NCI-H524 treated with DMSO at 0.1 percent for 48 hours (cell line): ENCODE data around the gene KL.

Source experiments
- DNase-seq: peaks from one replicate; lab custom pipeline; 2025; lab: John Stamatoyannopoulos, UW

Gene KL

GRCh38 chr13:33016414-33017322, at the start of gene KL:
TSS of gene KL (plus strand) at chr13:33016423. CDS start at chr13:33016441, 18 bp downstream.
- DNase-seq: no peak

- DNase-seq: no peak
Observed at GRCh38 chr13:32967584-32968182, 48.5 kb upstream of the KL start.

GRCh38 chr13:32968316-32968715, 47.9 kb upstream of the KL start:
- no peak for DNase-seq

DNA sequence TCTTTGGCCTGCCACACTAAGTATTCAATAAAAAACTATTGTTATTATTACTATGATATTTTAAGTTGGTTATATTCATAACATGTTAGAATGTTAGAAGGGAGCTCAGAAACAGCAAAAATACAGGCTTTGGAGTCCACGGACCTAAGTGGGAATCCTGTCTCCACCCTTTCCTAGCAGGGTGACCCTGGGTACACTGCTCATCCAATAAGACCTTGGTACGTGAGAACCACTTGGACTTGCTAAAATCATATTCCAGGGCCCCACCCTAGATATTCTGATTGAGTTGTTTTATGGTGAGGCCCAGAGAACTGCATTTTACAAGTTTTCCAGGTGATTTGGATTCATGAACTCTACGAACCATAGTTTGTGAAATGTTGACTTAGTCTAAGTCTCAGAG, 47.4 kb upstream of the KL start:
- no peak for DNase-seq

- no peak for DNase-seq
Observed at GRCh38 chr13:32969516-32969941, 46.7 kb upstream of the KL start.

DNA sequence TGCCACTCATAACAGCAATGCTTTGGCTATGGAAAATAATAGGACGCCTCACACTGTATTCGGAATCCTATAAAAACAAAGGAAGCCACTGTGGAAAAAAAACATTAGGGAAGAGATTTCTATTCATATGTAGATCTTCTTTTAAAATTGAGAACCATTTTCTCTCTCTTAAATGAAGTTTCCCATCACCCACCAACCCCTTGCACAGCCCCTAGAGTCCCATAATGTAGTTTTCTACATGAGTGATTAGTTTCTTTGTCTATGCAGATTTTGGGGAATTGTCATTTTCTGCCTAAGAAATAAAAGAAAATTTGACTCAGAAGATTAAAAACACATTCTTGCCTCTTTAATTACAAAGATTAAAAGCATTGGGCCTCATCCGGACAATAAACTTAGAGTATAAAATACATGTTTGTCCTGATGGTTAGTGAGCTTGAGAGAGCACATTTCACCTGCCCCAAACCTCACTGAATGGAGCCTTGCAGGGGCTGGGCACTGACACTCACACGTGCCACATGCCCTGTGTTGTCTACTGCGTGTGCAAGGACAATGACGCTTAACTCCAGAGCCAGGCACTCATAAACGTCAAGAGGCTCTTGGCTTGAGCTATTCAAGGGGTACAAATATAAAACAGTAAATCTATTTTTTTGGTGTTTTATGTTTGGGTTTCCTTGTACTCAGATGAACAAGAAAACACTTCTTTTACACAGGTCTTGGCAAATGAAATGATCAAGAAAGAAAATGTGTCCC, 40.0 kb upstream of the KL start:
- no peak for DNase-seq

GRCh38 chr13:32976912-32977311, 39.3 kb upstream of the KL start:
- no peak for DNase-seq

- no peak for DNase-seq
Observed at GRCh38 chr13:32977321-32977720, 38.9 kb upstream of the KL start.

GRCh38 chr13:32978278-32978677, 37.9 kb upstream of the KL start:
- DNase-seq: no peak

- no peak for DNase-seq
Observed at GRCh38 chr13:32983058-32983457, 33.2 kb upstream of the KL start.

DNA sequence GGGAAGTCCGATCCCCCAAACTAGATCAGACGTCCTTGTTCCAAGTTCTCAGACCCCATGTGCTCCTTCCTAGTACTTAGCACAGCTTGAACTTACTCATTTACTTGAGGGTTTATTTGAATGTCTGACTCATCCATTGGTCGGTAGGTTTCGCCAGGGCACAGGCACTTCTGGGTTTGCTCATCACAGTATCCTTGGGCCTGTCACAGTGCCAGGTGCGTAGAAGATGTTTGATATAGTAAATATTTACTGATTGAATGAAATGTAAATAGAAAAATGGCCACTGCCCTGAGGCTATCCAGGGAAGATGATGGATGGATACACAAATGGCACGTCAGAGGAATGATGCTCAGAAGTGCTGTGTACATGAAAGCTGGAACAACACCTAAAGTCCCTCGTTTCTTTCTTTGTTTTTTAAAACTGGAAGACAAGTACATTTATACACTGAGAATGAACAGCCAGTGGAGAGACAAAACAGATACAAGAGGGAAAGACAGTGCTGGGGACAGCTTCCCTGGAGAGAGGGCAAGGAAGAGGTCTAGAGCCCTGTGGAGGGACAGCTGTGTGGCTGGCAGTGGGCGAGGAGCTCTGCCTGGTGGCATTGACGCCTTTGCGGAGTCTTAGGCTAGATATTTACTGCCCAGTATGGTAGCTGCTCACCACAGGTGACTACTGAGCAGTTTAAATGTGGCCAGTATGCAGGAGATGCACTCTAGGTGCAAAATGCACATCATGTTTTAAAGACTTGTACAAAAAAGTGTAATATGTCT, 31.2 kb upstream of the KL start:
- no peak for DNase-seq

- DNase-seq: no peak
Observed at GRCh38 chr13:32986552-32986951, 29.7 kb upstream of the KL start.

GRCh38 chr13:32987462-32987861, 28.8 kb upstream of the KL start:
- no peak for DNase-seq

- DNase-seq: no peak
Observed at GRCh38 chr13:32988608-32989289, 27.5 kb upstream of the KL start.

DNA sequence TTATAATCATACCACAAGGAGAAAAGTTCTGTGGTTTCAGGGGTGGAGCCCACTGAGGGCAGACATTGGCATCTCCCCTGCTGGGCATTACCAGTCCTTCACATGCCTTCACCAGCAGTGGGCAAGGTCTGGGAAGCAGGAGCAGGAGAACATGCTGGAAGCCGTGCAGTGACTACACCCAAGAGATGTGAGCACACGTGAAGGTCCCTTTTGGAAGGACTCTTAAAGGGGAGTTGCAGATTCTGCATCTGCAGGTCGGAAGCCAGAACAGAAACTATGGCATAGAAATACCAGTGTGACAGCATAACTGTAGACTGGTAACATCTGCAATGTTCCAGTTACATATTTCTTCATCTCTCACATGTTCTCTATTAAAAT, 26.9 kb upstream of the KL start:
- no peak for DNase-seq

DNA sequence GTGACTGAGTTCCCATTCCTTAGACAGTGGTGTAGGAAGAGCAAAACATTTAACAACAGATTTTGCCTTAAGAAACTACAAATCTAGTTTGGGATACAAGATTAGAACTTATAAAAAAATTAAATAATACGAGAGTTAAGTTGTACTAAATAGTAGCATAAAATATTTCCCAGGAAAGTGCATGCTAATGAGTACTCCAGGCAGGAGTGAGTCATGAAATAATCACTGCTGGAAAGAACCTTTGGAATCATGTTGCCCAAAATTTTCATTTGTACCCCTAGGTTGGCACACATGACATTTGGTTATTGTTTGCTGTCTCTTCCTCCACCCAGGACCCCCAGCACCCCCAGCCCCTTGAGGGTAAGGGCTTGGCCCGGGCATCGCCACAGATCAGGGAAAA, 26.3 kb upstream of the KL start:
- no peak for DNase-seq

DNA sequence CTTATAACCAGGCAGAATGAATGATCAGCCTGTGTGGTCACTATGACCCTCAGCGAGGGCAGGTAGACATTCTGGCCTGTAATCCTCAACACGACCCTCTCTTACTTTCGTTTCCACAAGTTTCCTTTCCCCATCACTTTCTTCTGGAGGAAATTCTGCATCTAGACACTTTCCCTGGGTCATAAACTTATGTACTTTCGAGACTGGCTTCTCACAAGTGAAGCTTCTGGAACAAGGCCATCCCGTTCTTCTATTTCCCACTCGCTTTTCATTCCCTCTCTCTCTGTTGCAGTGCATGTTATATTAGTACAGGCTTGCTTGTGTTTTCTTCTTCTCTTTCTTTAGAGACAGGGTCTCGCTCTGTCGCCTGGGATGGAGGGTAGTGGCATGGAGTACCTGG, 23.1 kb upstream of the KL start:
- DNase-seq: no peak

DNA sequence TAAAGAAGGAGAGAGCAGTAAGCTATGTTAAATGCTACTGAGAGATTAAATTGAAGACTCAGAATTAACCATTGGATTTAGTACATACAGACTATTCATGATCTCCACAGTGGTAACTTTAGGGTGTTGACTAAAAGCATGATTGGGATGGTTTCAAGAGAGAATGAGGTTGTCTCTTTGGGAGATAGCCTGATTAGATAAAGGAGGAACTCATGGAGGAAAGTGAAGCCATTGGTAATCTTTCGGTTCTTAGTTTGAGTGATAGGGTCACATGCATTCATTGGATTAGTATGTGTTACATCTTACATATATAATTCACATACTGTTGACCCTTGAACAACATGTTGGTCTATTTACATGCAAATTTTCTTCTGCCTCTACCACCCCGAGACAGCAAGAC, 18.8 kb upstream of the KL start:
- no peak for DNase-seq

DNA sequence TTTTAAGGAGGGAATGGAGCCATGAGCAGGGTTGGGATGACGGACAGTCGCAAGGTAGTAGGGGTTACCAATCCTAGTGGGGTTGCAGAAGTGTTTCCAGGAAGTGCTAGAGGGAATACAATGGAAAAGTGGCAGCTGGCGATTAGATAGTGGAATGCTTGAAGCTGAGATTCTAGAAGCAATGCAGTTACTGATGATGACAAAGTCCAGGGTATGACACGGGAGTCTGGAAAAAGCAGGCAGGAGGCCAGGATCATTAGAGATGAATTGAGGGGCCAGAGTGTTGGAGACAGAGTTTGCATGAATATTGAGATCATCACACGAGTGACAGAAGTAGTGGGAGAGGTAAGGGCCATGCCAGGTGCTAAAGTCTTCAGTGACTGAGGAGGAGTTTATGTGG, 17.3 kb upstream of the KL start:
- no peak for DNase-seq

- no peak for DNase-seq
Observed at GRCh38 chr13:33000365-33000764, 15.9 kb upstream of the KL start.

DNA sequence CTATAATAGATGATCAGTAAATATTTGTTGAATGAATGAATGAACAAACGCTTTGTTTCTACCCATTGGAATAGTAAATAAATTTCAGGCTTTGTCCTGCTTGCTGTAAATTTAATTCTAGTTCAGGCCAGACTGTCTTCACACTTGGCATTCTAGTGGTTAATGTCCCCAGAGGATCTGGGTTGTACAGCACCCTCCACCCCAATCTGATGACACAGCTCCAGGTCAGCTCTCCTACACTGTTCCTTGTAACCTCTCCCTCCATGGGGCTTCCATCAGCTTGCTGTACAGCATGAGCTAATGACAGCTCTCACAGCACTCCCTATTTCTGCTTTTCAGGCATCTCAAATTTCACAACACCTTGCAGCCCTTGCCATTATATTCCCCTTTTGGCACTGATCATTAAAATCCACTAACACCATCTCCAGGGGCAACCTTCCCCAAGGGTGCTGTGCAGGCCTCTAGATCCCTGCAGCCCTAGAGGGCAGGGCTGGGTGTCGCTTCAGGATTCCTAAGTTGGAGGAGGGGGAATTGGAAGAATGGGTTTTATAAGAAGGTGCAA, 12.7 kb upstream of the KL start:
- no peak for DNase-seq
